Measurements from ENCODE around the gene TEX51. TPM values are rescaled to one million over a fixed set of nuclear protein-coding genes. Genes with fewer than 3 reads are reported as not detected.

The TEX51 gene
- total RNA-seq, result not detected in 2 replicates

GRCh38 chr2:126898636-126899035 is at the start of gene TEX51:
Gene TEX51 (plus strand): TSS chr2:126898890. CDS start chr2:126898919, 29 bp downstream.

Other genes with a start within 250 kb of the TEX51 start
- gene GYPC, start 242.7 kb upstream of the TEX51 start, total RNA-seq, result 68.0 and 88.9 TPM in 2 replicates
- gene BIN1, start 208.3 kb downstream of the TEX51 start, total RNA-seq, result 88.9 and 100 TPM in 2 replicates

Measured in subcutaneous preadipocyte (primary cell).